WTC11 (cell line): ENCODE results near the gene TP73. TPM values are rescaled to one million over a fixed set of nuclear protein-coding genes. Genes with fewer than 3 reads are reported as not detected.
A peak's percentile ranks its signal among the peaks of the same experiment; 100 is the strongest.
"Not testable (repeated sequence)": the region's sequence is repeated elsewhere in the genome, so short reads cannot be mapped to it uniquely, and the experiment has no call there.

ENCODE experiments used
- ATAC-seq: fragments of 200-7000 bp; cut with Tn5 transposase; 2 replicates; pipeline ENCODE4 v1.10.0; 2021; ENCODE audit warnings: mild to moderate bottlenecking, moderate library complexity
- CTCF ChIA-PET: fragments of 300-600 bp; sonication (Branson Sonifier 250); formaldehyde crosslinking; loops from one replicate; lab custom pipeline; 2021; ENCODE audit warnings: antibody characterized with exemption; lab: Charles Lee
- POLR2A ChIA-PET: fragments of 350-600 bp; sonication (Branson Sonifier 250); formaldehyde crosslinking; loops from one replicate; lab custom pipeline; 2021; ENCODE audit warnings: antibody characterized with exemption; lab: Charles Lee
- DNase-seq: peaks from one replicate; pipeline ENCODE4 v3.0.0; 2021; ENCODE audit warnings: low spot score
- H3K27ac Mint-ChIP-seq: 2 replicates; pipeline ENCODE4 v1.8.0; 2021; ENCODE audit warnings: mixed read lengths
- H3K27me3 Mint-ChIP-seq: 2 replicates; pipeline ENCODE4 v1.8.0; 2021; ENCODE audit warnings: low read depth, mild to moderate bottlenecking, moderate library complexity, mixed read lengths
- H3K36me3 Mint-ChIP-seq: 2 replicates; pipeline ENCODE4 v1.8.0; 2021; ENCODE audit warnings: mixed read lengths
- H3K4me1 Mint-ChIP-seq: 2 replicates; pipeline ENCODE4 v1.8.0; 2022; ENCODE audit warnings: mixed read lengths
- H3K4me3 Mint-ChIP-seq: 2 replicates; pipeline ENCODE4 v1.8.0; 2021; ENCODE audit warnings: mild to moderate bottlenecking, moderate library complexity, mixed read lengths
- H3K9me3 Mint-ChIP-seq: 2 replicates; pipeline ENCODE4 v1.8.0; 2021; ENCODE audit warnings: mixed read lengths
- CREB1 ChIP-seq: sonication (generic); formaldehyde crosslinking; IDR thresholded peaks from 2 replicates; pipeline ENCODE4 v1.8.0; 2023; ENCODE audit warnings: mild to moderate bottlenecking, missing genetic modification reagents
- FOXK1 ChIP-seq: sonication (generic); formaldehyde crosslinking; IDR thresholded peaks from 2 replicates; pipeline ENCODE4 v1.8.0; 2022; ENCODE audit warnings: mild to moderate bottlenecking, moderate library complexity, missing genetic modification reagents
- KAT7 ChIP-seq: sonication (generic); formaldehyde crosslinking; IDR thresholded peaks from 2 replicates; pipeline ENCODE4 v1.8.1; 2023; ENCODE audit warnings: missing genetic modification reagents, mild to moderate bottlenecking, borderline replicate concordance
- MYBL2 ChIP-seq: sonication (generic); formaldehyde crosslinking; IDR thresholded peaks from 2 replicates; pipeline ENCODE4 v1.8.1; 2023; ENCODE audit warnings: mild to moderate bottlenecking, moderate library complexity, missing genetic modification reagents
- NR2C2 ChIP-seq: sonication (generic); formaldehyde crosslinking; IDR thresholded peaks from 2 replicates; pipeline ENCODE4 v1.8.0; 2022; ENCODE audit warnings: mild to moderate bottlenecking, missing genetic modification reagents
- PRRX2 ChIP-seq: fragments of 250-450 bp; sonication (Bioruptor Pico); IDR thresholded peaks from 2 replicates; pipeline ENCODE4 v1.8.0; 2021; ENCODE audit warnings: mild to moderate bottlenecking
- SP1 ChIP-seq: sonication (generic); formaldehyde crosslinking; conservative IDR thresholded peaks from 2 replicates; pipeline ENCODE4 v1.8.1; 2022; ENCODE audit warnings: missing genetic modification reagents
- TP53 ChIP-seq: sonication (generic); formaldehyde crosslinking; IDR thresholded peaks from 2 replicates; pipeline ENCODE4 v1.8.1; 2023; ENCODE audit warnings: mild to moderate bottlenecking, missing genetic modification reagents
- ZNF121 ChIP-seq: sonication (generic); formaldehyde crosslinking; IDR thresholded peaks from 2 replicates; pipeline ENCODE4 v1.8.0; 2023; ENCODE audit warnings: missing genetic modification reagents
- ZNF423 ChIP-seq: fragments of 250-450 bp; sonication (Bioruptor Pico); IDR thresholded peaks from 2 replicates; pipeline ENCODE4 v2.1.2; 2022; ENCODE audit warnings: mild to moderate bottlenecking, moderate library complexity
- total RNA-seq: library from RNA; stranded (reverse); gene quantifications from 3 replicates; pipeline ENCODE4 v1.2.3, GENCODE V29; 2021
- TF ChIP-seq, protein P1 (sequence below): sonication (generic); formaldehyde crosslinking; IDR thresholded peaks from 2 replicates; pipeline ENCODE4 v1.8.1; 2023; ENCODE audit warnings: mild to moderate bottlenecking, missing genetic modification reagents
- TF ChIP-seq, protein P2 (sequence below): sonication (generic); formaldehyde crosslinking; IDR thresholded peaks from 2 replicates; pipeline ENCODE4 v1.8.1; 2023; ENCODE audit warnings: mild to moderate bottlenecking, missing genetic modification reagents, borderline replicate concordance
- TF ChIP-seq, protein P3 (sequence below): sonication (generic); formaldehyde crosslinking; IDR thresholded peaks from 2 replicates; pipeline ENCODE4 v1.8.1; 2023; ENCODE audit warnings: mild to moderate bottlenecking, missing genetic modification reagents, moderate library complexity
- TF ChIP-seq, protein P4 (sequence below): sonication (generic); formaldehyde crosslinking; IDR thresholded peaks from 2 replicates; pipeline ENCODE4 v1.8.0; 2022; ENCODE audit warnings: mild to moderate bottlenecking, missing genetic modification reagents
- TF ChIP-seq, protein P5 (sequence below): sonication (generic); formaldehyde crosslinking; conservative IDR thresholded peaks from 2 replicates; pipeline ENCODE4 v1.8.1; 2023; ENCODE audit warnings: mild to moderate bottlenecking, low read depth, missing genetic modification reagents, moderate library complexity
- TF ChIP-seq, protein P6 (sequence below): sonication (generic); formaldehyde crosslinking; IDR thresholded peaks from 2 replicates; pipeline ENCODE4 v1.8.1; 2022; ENCODE audit warnings: mild to moderate bottlenecking, moderate library complexity, missing genetic modification reagents
- TF ChIP-seq, protein P7 (sequence below): sonication (generic); formaldehyde crosslinking; IDR thresholded peaks from 2 replicates; pipeline ENCODE4 v1.8.1; 2022; ENCODE audit warnings: missing genetic modification reagents, borderline replicate concordance

The TP73 gene
- total RNA-seq, 1 experiment from 2014 or later: 5.7 TPM

DNA sequence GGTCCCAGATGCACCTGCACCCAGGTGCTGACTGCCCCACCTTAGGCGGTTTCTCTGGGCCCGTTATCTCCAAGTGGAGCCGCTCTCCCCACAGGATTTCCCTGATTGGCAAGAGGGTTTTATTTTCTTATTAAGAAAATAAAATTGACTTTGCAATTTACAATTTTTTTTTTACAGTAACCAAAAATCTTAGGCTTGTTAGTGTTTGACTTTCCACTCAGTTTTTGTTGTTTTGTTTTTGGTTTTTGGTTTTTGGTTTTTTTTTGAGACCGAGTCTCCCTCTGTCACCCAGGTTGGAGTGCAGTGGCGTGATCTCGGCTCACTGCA is 95.2 kb downstream of the TP73 start:
- Mint-ChIP-seq H3K9me3 (no peaks in the 10 kb centered on the region), H3K27me3 (peaks cover 12% of the 10 kb centered on the region), H3K27ac (no peak overlapping the region), H3K4me3 (peak overlapping the region; percentile 42), H3K4me1 (peaks cover 30% of the 10 kb centered on the region), H3K36me3 (peaks cover 13% of the 10 kb centered on the region; the same call in 1 of the 2 replicates)
- no peak for DNase-seq
- ATAC-seq: no peak
- no peak for TF ChIP-seq ZNF423 (CRISPR knock-in tag)
- no peak for TF ChIP-seq PRRX2
- no peak for TF ChIP-seq SP1 (CRISPR knock-in tag)
- TF ChIP-seq, protein P1, sequence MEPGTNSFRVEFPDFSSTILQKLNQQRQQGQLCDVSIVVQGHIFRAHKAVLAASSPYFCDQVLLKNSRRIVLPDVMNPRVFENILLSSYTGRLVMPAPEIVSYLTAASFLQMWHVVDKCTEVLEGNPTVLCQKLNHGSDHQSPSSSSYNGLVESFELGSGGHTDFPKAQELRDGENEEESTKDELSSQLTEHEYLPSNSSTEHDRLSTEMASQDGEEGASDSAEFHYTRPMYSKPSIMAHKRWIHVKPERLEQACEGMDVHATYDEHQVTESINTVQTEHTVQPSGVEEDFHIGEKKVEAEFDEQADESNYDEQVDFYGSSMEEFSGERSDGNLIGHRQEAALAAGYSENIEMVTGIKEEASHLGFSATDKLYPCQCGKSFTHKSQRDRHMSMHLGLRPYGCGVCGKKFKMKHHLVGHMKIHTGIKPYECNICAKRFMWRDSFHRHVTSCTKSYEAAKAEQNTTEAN (CRISPR knock-in tag): no peak
- no peak for TF ChIP-seq KAT7 (CRISPR knock-in tag)
- ChIA-PET POLR2A (no interaction called here), CTCF (no interaction called here)

DNA sequence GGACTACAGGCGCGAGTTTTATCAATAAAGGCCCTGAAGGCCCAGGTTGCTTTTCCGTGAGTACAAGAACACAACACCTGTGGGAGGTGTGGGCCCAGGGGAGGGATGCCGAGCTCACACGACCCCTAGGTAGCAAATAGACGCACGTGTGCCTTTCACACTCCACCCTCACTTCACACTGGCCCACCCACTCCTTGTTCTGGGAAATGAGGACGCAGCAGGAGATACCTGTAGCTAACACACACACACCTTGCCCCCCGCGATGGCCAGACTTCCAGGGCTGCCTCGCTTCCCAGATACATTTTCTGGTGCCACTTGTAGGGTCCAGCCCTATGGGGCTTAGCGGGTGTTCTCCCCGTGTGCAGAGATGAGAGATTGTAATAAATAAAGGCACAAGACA is 95.6 kb downstream of the TP73 start:
- H3K9me3 Mint-ChIP-seq: no peaks in the 10 kb centered on the region
- H3K4me3 Mint-ChIP-seq: peak overlapping the region; percentile 38
- DNase-seq: no peak
- ATAC-seq: no peak
- POLR2A ChIA-PET: no interaction called here
- H3K27me3 Mint-ChIP-seq: peaks cover 12% of the 10 kb centered on the region
- TF ChIP-seq, protein P2, sequence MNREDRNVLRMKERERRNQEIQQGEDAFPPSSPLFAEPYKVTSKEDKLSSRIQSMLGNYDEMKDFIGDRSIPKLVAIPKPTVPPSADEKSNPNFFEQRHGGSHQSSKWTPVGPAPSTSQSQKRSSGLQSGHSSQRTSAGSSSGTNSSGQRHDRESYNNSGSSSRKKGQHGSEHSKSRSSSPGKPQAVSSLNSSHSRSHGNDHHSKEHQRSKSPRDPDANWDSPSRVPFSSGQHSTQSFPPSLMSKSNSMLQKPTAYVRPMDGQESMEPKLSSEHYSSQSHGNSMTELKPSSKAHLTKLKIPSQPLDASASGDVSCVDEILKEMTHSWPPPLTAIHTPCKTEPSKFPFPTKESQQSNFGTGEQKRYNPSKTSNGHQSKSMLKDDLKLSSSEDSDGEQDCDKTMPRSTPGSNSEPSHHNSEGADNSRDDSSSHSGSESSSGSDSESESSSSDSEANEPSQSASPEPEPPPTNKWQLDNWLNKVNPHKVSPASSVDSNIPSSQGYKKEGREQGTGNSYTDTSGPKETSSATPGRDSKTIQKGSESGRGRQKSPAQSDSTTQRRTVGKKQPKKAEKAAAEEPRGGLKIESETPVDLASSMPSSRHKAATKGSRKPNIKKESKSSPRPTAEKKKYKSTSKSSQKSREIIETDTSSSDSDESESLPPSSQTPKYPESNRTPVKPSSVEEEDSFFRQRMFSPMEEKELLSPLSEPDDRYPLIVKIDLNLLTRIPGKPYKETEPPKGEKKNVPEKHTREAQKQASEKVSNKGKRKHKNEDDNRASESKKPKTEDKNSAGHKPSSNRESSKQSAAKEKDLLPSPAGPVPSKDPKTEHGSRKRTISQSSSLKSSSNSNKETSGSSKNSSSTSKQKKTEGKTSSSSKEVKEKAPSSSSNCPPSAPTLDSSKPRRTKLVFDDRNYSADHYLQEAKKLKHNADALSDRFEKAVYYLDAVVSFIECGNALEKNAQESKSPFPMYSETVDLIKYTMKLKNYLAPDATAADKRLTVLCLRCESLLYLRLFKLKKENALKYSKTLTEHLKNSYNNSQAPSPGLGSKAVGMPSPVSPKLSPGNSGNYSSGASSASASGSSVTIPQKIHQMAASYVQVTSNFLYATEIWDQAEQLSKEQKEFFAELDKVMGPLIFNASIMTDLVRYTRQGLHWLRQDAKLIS (CRISPR knock-in tag): no peak
- TF ChIP-seq, protein P1 (CRISPR knock-in tag): no peak
- TF ChIP-seq, protein P3, sequence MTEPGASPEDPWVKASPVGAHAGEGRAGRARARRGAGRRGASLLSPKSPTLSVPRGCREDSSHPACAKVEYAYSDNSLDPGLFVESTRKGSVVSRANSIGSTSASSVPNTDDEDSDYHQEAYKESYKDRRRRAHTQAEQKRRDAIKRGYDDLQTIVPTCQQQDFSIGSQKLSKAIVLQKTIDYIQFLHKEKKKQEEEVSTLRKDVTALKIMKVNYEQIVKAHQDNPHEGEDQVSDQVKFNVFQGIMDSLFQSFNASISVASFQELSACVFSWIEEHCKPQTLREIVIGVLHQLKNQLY (CRISPR knock-in tag): no peak
- TF ChIP-seq ZNF121 (CRISPR knock-in tag) (no peak), FOXK1 (CRISPR knock-in tag) (no peak), CREB1 (CRISPR knock-in tag) (no peak), MYBL2 (CRISPR knock-in tag) (no peak), PRRX2 (no peak), NR2C2 (CRISPR knock-in tag) (no peak), TP53 (CRISPR knock-in tag) (no peak)
- TF ChIP-seq, protein P4, sequence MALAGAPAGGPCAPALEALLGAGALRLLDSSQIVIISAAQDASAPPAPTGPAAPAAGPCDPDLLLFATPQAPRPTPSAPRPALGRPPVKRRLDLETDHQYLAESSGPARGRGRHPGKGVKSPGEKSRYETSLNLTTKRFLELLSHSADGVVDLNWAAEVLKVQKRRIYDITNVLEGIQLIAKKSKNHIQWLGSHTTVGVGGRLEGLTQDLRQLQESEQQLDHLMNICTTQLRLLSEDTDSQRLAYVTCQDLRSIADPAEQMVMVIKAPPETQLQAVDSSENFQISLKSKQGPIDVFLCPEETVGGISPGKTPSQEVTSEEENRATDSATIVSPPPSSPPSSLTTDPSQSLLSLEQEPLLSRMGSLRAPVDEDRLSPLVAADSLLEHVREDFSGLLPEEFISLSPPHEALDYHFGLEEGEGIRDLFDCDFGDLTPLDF (CRISPR knock-in tag): no peak
- TF ChIP-seq, protein P5, sequence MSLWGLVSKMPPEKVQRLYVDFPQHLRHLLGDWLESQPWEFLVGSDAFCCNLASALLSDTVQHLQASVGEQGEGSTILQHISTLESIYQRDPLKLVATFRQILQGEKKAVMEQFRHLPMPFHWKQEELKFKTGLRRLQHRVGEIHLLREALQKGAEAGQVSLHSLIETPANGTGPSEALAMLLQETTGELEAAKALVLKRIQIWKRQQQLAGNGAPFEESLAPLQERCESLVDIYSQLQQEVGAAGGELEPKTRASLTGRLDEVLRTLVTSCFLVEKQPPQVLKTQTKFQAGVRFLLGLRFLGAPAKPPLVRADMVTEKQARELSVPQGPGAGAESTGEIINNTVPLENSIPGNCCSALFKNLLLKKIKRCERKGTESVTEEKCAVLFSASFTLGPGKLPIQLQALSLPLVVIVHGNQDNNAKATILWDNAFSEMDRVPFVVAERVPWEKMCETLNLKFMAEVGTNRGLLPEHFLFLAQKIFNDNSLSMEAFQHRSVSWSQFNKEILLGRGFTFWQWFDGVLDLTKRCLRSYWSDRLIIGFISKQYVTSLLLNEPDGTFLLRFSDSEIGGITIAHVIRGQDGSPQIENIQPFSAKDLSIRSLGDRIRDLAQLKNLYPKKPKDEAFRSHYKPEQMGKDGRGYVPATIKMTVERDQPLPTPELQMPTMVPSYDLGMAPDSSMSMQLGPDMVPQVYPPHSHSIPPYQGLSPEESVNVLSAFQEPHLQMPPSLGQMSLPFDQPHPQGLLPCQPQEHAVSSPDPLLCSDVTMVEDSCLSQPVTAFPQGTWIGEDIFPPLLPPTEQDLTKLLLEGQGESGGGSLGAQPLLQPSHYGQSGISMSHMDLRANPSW (CRISPR knock-in tag): no peak
- TF ChIP-seq, protein P6, sequence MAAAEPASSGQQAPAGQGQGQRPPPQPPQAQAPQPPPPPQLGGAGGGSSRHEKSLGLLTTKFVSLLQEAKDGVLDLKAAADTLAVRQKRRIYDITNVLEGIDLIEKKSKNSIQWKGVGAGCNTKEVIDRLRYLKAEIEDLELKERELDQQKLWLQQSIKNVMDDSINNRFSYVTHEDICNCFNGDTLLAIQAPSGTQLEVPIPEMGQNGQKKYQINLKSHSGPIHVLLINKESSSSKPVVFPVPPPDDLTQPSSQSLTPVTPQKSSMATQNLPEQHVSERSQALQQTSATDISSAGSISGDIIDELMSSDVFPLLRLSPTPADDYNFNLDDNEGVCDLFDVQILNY (CRISPR knock-in tag): no peak
- TF ChIP-seq, protein P7, sequence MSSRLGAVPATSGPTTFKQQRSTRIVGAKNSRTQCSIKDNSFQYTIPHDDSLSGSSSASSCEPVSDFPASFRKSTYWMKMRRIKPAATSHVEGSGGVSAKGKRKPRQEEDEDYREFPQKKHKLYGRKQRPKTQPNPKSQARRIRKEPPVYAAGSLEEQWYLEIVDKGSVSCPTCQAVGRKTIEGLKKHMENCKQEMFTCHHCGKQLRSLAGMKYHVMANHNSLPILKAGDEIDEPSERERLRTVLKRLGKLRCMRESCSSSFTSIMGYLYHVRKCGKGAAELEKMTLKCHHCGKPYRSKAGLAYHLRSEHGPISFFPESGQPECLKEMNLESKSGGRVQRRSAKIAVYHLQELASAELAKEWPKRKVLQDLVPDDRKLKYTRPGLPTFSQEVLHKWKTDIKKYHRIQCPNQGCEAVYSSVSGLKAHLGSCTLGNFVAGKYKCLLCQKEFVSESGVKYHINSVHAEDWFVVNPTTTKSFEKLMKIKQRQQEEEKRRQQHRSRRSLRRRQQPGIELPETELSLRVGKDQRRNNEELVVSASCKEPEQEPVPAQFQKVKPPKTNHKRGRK: no peak
- TF ChIP-seq, all 79 proteins: peak for 0
- Mint-ChIP-seq H3K27ac (no peak overlapping the region), H3K36me3 (peaks cover 9% of the 10 kb centered on the region; the same call in 1 of the 2 replicates), H3K4me1 (peaks cover 30% of the 10 kb centered on the region)
- CTCF ChIA-PET: no interaction called here

DNA sequence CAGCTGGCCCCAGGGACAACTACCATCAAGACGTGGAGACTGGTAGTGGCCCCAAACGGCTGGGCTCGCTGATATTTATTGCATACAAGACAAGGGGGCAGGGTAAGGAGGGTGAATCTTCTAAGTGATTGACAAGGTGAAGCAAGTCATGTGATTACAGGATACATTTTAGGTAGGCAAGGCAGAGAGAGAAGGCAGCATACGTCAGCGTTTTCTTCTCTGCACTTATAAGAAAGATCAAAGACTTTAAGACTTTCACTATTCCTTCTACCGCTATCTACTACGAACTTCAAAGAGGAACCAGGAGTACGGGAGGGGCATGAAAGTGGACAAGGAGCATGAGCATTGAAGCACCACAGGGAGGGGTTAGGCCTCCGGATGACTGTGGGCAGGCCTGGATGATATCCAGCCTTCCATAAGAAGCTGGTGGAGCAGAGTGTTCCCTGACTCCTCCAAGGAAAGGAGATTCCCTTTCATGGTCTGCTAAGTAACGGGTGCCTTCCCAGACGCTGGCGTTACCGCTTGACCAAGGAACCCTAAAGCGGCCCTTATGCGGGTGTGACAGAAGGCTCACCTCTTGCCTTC is 96.1 kb downstream of the TP73 start:
- Mint-ChIP-seq H3K4me1 (peaks cover 26% of the 10 kb centered on the region), H3K27me3 (peaks cover 12% of the 10 kb centered on the region)
- POLR2A ChIA-PET, CTCF ChIA-PET, H3K27ac Mint-ChIP-seq, H3K36me3 Mint-ChIP-seq, ATAC-seq, H3K9me3 Mint-ChIP-seq, H3K4me3 Mint-ChIP-seq, DNase-seq: not testable (repeated sequence)
